ENCODE measurements around the gene TDRD7.

The TDRD7 gene

GRCh38 chr9:97501972-97502221 is 90.0 kb downstream of the TDRD7 start:
- H3K4me3 ChIP-seq (ENCODE audit: low read depth, low read length) = peak overlapping the region; percentile 44
- TF ChIP-seq CTCF (conservative IDR thresholded peaks at IDR 0.05; ENCODE audit: low read depth, low read length) = no peak
- no peak for DNase-seq (ENCODE audit: low read depth)

- H3K4me3 ChIP-seq (ENCODE audit: low read depth, low read length) = no peak overlapping the region
- DNase-seq (ENCODE audit: low read depth) = no peak
These were observed 90.5 kb downstream of the TDRD7 start for GRCh38 chr9:97502222-97502983.

GRCh38 chr9:97502984-97503861 is 91.3 kb downstream of the TDRD7 start:
- TF ChIP-seq CTCF (conservative IDR thresholded peaks at IDR 0.05; ENCODE audit: low read depth, low read length) = peak; percentile 13
- no peak for DNase-seq (ENCODE audit: low read depth)
- no peak overlapping the region for H3K4me3 ChIP-seq (ENCODE audit: low read depth, low read length)

More at GRCh38 chr9:97502222-97502983, 90.5 kb downstream of the TDRD7 start:
- no peak for TF ChIP-seq CTCF (conservative IDR thresholded peaks at IDR 0.05; ENCODE audit: low read depth, low read length)

- no peak for DNase-seq (ENCODE audit: low read depth)
- no peak overlapping the region for H3K4me3 ChIP-seq (ENCODE audit: low read depth, low read length)
- no peak for TF ChIP-seq CTCF (conservative IDR thresholded peaks at IDR 0.05; ENCODE audit: low read depth, low read length)
These were observed 91.9 kb downstream of the TDRD7 start for GRCh38 chr9:97503862-97504210.

GRCh38 chr9:97504381-97505216 is 92.7 kb downstream of the TDRD7 start:
- TF ChIP-seq CTCF (conservative IDR thresholded peaks at IDR 0.05; ENCODE audit: low read depth, low read length) = no peak
- no peak for DNase-seq (ENCODE audit: low read depth)
- H3K4me3 ChIP-seq (ENCODE audit: low read depth, low read length) = no peak overlapping the region

- TF ChIP-seq CTCF (conservative IDR thresholded peaks at IDR 0.05; ENCODE audit: low read depth, low read length) = no peak
- DNase-seq (ENCODE audit: low read depth) = no peak
- H3K4me3 ChIP-seq (ENCODE audit: low read depth, low read length) = no peak overlapping the region
These were observed 93.9 kb downstream of the TDRD7 start for GRCh38 chr9:97505845-97506244.

All from choroid plexus epithelial cell (primary cell).